ENCODE results near the gene GRK6. TPM values are rescaled to one million over a fixed set of nuclear protein-coding genes. Genes with fewer than 3 reads are reported as not detected.

Gene GRK6
- total RNA-seq, 3 donors from 2014 or later = 38.4 to 48.1 (median 46.7) TPM

DNA sequence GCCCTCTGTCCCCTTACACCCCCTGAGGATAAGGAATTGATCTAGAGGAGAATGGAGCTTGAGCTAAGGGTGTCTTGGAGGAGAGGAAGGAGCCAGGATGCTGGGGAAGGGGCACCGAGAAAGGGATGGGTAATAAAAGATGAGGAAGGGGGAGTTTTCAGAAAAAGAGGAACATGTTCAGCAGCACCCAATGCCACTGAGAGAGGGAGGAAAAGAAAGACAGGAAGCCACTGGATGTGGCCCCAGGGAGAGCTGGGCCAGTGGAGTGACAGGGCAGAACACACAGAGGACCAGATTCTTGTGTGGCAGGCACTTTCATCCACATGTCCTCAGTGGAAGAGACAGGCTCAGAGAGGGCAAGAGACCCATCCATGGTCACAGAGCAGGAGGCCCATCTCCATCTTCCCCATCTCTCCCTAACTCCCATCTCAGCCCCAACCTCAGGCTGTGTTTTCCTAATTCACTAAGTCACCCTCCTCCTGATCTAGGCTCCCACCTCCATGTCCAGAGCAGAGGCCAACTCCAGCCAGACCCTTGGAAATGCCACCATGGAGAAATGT lies 33.2 kb upstream of the GRK6 start:
- Histone ChIP-seq H3K36me3 (ENCODE audit: low read depth) (no peaks in the 10 kb centered on the region), H3K4me1 (ENCODE audit: low read depth) (no peaks in the 10 kb centered on the region), H3K9me3 (no peaks in the 10 kb centered on the region), H3K4me3 (no peak overlapping the region)
- ATAC-seq (no peak), DNase-seq (no peak)
- intact Hi-C loops (cut with DNase I, micrococcal nuclease) = loop anchor here (5.0 kb wide), 2 partner anchors 59 to 109 kb away; no protein-coding TSS in a partner anchor
- TF ChIP-seq, protein P1, sequence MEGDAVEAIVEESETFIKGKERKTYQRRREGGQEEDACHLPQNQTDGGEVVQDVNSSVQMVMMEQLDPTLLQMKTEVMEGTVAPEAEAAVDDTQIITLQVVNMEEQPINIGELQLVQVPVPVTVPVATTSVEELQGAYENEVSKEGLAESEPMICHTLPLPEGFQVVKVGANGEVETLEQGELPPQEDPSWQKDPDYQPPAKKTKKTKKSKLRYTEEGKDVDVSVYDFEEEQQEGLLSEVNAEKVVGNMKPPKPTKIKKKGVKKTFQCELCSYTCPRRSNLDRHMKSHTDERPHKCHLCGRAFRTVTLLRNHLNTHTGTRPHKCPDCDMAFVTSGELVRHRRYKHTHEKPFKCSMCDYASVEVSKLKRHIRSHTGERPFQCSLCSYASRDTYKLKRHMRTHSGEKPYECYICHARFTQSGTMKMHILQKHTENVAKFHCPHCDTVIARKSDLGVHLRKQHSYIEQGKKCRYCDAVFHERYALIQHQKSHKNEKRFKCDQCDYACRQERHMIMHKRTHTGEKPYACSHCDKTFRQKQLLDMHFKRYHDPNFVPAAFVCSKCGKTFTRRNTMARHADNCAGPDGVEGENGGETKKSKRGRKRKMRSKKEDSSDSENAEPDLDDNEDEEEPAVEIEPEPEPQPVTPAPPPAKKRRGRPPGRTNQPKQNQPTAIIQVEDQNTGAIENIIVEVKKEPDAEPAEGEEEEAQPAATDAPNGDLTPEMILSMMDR (IDR thresholded peaks at IDR 0.05) = no peak

DNA sequence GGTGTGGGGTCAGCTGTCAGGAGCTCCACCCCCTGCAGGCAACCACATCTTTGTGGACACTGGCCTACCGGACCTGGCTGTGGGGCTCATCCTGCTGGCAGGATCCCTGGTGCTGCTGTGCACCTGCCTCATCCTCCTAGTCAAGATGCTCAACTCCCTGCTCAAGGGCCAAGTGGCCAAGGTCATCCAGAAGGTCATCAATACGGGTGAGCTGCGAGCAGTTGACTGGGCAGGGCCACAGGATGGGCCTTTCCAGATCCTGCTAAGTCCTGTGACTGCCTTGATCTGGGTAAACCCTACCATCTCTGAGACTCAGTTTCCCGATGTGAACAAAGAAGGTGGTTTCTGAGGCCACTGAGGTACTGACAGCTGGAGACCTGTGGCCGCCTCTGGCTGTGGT lies 32.5 kb upstream of the GRK6 start:
- Histone ChIP-seq H3K4me1 (ENCODE audit: low read depth) (no peaks in the 10 kb centered on the region), H3K4me3 (no peak overlapping the region), H3K36me3 (ENCODE audit: low read depth) (no peaks in the 10 kb centered on the region), H3K9me3 (no peaks in the 10 kb centered on the region)
- intact Hi-C loops (cut with DNase I, micrococcal nuclease) = loop anchor here (5.0 kb wide), 2 partner anchors 58 to 108 kb away; no protein-coding TSS in a partner anchor
- DNase-seq = no peak
- no peak for ATAC-seq
- TF ChIP-seq, protein P1 (IDR thresholded peaks at IDR 0.05) = no peak

DNA sequence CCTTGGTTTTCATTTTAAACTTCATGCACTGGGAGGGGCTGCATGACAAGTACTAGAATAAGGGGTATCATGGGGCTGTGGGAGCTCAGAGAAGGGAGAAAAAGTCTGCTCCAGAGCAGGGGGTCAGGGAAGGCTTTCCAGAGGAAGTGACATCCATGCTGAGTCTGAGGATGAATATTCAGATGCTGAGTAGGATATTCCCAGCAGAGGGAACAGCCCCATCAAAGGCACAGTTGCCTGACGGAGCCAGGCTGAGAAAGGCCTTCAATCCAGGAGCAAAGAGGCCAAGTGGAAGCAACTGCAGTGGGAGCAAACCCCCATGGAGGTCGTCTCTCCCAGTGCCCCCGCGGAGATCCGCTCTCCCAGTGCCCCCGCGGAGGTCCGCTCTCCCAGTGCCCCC lies 30.4 kb upstream of the GRK6 start:
- H3K9me3 ChIP-seq = no peaks in the 10 kb centered on the region
- ATAC-seq = no peak
- TF ChIP-seq, protein P1 (IDR thresholded peaks at IDR 0.05) = no peak
- H3K4me3 ChIP-seq = no peak overlapping the region
- no peaks in the 10 kb centered on the region for H3K36me3 ChIP-seq (ENCODE audit: low read depth)
- intact Hi-C loops (cut with DNase I, micrococcal nuclease) = no loop called here
- H3K4me1 ChIP-seq (ENCODE audit: low read depth) = peaks cover 6% of the 10 kb centered on the region
- DNase-seq = no peak

DNA sequence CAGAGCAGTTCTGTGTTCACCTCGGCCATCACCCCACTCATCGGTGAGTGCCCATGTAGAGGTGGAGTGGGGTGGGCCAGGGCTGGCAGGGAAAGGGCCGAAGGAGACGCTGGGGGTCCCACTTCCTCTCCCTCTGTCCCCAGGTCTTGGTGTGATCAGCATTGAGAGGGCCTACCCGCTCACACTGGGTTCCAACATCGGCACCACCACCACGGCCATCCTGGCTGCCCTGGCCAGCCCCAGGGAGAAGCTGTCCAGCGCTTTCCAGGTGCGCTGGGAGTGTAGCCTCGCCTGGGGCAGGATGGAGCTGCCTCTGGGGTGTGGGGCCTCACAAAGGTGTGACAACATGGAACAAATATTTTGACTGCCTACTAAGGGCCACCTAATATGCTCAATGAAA lies 29.7 kb upstream of the GRK6 start:
- DNase-seq (no peak), ATAC-seq (no peak)
- no peak overlapping the region for H3K4me3 ChIP-seq
- no peaks in the 10 kb centered on the region for H3K36me3 ChIP-seq (ENCODE audit: low read depth)
- TF ChIP-seq, protein P1 (IDR thresholded peaks at IDR 0.05) = no peak
- peaks cover 6% of the 10 kb centered on the region for H3K4me1 ChIP-seq (ENCODE audit: low read depth)
- no peaks in the 10 kb centered on the region for H3K9me3 ChIP-seq
- intact Hi-C loops (cut with DNase I, micrococcal nuclease) = no loop called here

DNA sequence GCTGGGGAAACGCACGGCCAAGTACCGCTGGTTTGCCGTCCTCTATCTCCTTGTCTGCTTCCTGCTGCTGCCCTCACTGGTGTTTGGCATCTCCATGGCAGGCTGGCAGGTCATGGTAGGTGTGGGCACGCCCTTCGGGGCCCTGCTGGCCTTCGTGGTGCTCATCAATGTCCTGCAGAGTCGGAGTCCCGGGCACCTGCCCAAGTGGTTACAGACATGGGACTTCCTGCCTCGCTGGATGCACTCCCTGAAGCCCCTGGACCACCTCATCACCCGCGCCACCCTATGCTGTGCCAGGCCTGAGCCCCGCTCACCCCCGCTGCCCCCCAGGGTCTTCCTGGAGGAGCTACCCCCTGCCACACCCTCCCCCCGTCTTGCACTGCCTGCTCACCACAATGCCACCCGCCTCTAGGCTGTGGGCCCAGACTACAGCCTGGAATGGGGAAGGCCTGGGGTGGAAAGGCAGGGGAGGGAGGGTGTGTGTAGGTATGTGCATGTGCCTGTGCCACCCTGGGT lies 28.5 kb upstream of the GRK6 start:
- DNase-seq (no peak), ATAC-seq (no peak)
- Histone ChIP-seq H3K4me3 (no peak overlapping the region), H3K9me3 (no peaks in the 10 kb centered on the region), H3K36me3 (ENCODE audit: low read depth) (no peaks in the 10 kb centered on the region), H3K4me1 (ENCODE audit: low read depth) (peaks cover 16% of the 10 kb centered on the region)
- intact Hi-C loops (cut with DNase I, micrococcal nuclease) = no loop called here
- TF ChIP-seq, protein P1 (IDR thresholded peaks at IDR 0.05) = no peak

Measured in mucosa of descending colon (tissue), 3 donors.